DOHH2 (cell line): ENCODE results near the gene SIPA1L3.

Source experiments
- H3F3A ChIP-seq: fragments of 200-600 bp; sonication (generic), shearing (Covaris generic); 2 replicates; pipeline ENCODE4 v1.6.0; 2016; ENCODE audit warnings: antibody characterized with exemption, mild to moderate bottlenecking; ENCODE audit not compliant: control insufficient read depth, insufficient read depth
- H3K27ac ChIP-seq: fragments of 200-600 bp; sonication (generic); 2 replicates; pipeline ENCODE4 v1.5.1; 2014; ENCODE audit warnings: low read depth, mild to moderate bottlenecking, low read length, moderate library complexity
- H3K27me3 ChIP-seq: fragments of 200-600 bp; sonication (generic); 2 replicates; pipeline ENCODE4 v1.6.1; 2014; ENCODE audit warnings: mild to moderate bottlenecking, low read length, mixed read lengths; ENCODE audit not compliant: control insufficient read depth
- H3K36me3 ChIP-seq: fragments of 200-600 bp; sonication (generic); 2 replicates; pipeline ENCODE4 v1.6.1; 2014; ENCODE audit warnings: mild to moderate bottlenecking, low read length, moderate library complexity, mixed read lengths; ENCODE audit not compliant: control insufficient read depth
- H3K4me1 ChIP-seq: fragments of 200-600 bp; sonication (generic); 2 replicates; pipeline ENCODE4 v1.6.1; 2014; ENCODE audit warnings: mild to moderate bottlenecking, low read length, mixed read lengths; ENCODE audit not compliant: control insufficient read depth
- H3K4me2 ChIP-seq: fragments of 200-600 bp; sonication (generic); 2 replicates; pipeline ENCODE4 v1.6.0; 2014; ENCODE audit warnings: mild to moderate bottlenecking, low read length, moderate library complexity
- H3K4me3 ChIP-seq: fragments of 200-600 bp; sonication (generic); 2 replicates; pipeline ENCODE4 v1.5.1; 2014; ENCODE audit warnings: mild to moderate bottlenecking, low read length, mixed read lengths
- H3K79me2 ChIP-seq: fragments of 200-600 bp; sonication (generic); 2 replicates; pipeline ENCODE4 v1.6.1; 2014; ENCODE audit warnings: mild to moderate bottlenecking, low read length, mixed read lengths; ENCODE audit not compliant: control insufficient read depth
- H3K9me2 ChIP-seq: fragments of 200-600 bp; sonication (generic); replicated peaks from 2 replicates; pipeline ENCODE4 v1.6.1; 2014; ENCODE audit warnings: mild to moderate bottlenecking, low read length, mixed read lengths; ENCODE audit not compliant: control insufficient read depth
- H3K9me3 ChIP-seq: fragments of 200-600 bp; sonication (generic); 2 replicates; pipeline ENCODE4 v1.6.1; 2014; ENCODE audit warnings: antibody characterized with exemption, low read length, mixed read lengths; ENCODE audit not compliant: control insufficient read depth, insufficient read depth
- H4K20me1 ChIP-seq: fragments of 200-600 bp; sonication (generic); 2 replicates; pipeline ENCODE4 v1.6.0; 2014; ENCODE audit warnings: low read depth, mild to moderate bottlenecking, antibody characterized with exemption, low read length, moderate library complexity; ENCODE audit not compliant: control insufficient read depth, insufficient read depth
- EZH2phosphoT487 ChIP-seq: fragments of 200-600 bp; sonication (generic); IDR thresholded peaks from 2 replicates; pipeline ENCODE4 v1.6.1; 2017; ENCODE audit warnings: borderline replicate concordance, mild to moderate bottlenecking, antibody characterized with exemption, low read length, moderate library complexity, mixed read lengths
- TF ChIP-seq, protein P1 (sequence below): fragments of 200-600 bp; sonication (generic); IDR thresholded peaks from one replicate; pipeline ENCODE4 v1.5.1; 2014; ENCODE audit warnings: antibody characterized with exemption, mild to moderate bottlenecking, low read depth, low read length; ENCODE audit not compliant: poor library complexity, severe bottlenecking

SIPA1L3 gene

DNA sequence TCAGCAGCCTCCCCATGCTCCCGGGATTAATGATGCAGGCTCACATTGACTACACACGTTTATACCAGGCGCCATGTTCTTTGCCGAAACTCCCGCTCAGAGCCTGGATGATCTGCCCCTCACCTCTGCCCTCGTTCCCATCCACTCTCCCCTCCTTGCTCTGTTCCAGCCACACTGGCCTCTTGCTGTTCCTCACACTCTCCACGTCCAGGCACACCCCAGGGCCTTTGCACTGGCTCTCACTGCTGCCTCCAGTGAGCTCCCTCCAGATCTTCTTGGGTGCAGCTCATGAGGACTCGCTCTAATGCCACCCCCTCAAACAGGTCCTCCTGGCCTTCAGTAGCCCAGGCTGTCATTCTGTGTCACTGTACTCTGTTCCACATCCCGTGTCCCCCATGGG is 277.8 kb downstream of the SIPA1L3 start:
- no peak for TF ChIP-seq EZH2phosphoT487
- TF ChIP-seq, protein P1, sequence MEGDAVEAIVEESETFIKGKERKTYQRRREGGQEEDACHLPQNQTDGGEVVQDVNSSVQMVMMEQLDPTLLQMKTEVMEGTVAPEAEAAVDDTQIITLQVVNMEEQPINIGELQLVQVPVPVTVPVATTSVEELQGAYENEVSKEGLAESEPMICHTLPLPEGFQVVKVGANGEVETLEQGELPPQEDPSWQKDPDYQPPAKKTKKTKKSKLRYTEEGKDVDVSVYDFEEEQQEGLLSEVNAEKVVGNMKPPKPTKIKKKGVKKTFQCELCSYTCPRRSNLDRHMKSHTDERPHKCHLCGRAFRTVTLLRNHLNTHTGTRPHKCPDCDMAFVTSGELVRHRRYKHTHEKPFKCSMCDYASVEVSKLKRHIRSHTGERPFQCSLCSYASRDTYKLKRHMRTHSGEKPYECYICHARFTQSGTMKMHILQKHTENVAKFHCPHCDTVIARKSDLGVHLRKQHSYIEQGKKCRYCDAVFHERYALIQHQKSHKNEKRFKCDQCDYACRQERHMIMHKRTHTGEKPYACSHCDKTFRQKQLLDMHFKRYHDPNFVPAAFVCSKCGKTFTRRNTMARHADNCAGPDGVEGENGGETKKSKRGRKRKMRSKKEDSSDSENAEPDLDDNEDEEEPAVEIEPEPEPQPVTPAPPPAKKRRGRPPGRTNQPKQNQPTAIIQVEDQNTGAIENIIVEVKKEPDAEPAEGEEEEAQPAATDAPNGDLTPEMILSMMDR = no peak
- H4K20me1 ChIP-seq = no peaks in the 10 kb centered on the region
- no peaks in the 10 kb centered on the region for H3K9me2 ChIP-seq
- H3K4me1 ChIP-seq = peaks cover 13% of the 10 kb centered on the region
- H3F3A ChIP-seq = no peaks in the 10 kb centered on the region
- H3K27ac ChIP-seq = no peak overlapping the region
- H3K36me3 ChIP-seq = peaks cover 3% of the 10 kb centered on the region; the same call in 1 of the 2 replicates
- H3K27me3 ChIP-seq = no peaks in the 10 kb centered on the region
- H3K79me2 ChIP-seq = no peaks in the 10 kb centered on the region
- H3K4me3 ChIP-seq = no peak overlapping the region
- no peak overlapping the region for H3K4me2 ChIP-seq
- no peaks in the 10 kb centered on the region; the same call in 1 of the 2 replicates for H3K9me3 ChIP-seq

DNA sequence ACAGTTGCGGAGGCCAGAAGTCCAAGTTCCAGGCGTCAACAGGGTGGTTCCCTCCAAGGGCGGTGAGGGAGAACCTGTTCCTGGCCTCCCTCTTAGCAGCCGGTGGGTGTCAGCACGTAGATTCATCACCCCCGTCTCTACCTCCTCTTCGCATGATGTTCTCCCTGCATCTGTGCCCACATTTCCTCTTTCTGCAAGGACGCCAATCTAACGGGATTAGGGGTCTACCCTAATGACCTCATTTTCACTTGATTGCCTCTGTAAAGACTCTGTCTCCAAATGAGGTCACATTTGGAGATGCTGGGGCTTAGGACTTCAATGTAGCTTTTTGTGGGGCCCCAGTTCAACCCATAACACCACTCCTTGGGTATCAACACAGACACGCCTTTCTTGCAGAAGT is 278.6 kb downstream of the SIPA1L3 start:
- H3K27me3 ChIP-seq = no peaks in the 10 kb centered on the region
- no peak overlapping the region for H3K4me2 ChIP-seq
- H3K9me3 ChIP-seq = no peaks in the 10 kb centered on the region
- no peaks in the 10 kb centered on the region for H3F3A ChIP-seq
- H3K27ac ChIP-seq = no peak overlapping the region
- H3K36me3 ChIP-seq = peaks cover 3% of the 10 kb centered on the region; the same call in 1 of the 2 replicates
- no peaks in the 10 kb centered on the region for H4K20me1 ChIP-seq
- no peaks in the 10 kb centered on the region for H3K79me2 ChIP-seq
- H3K4me3 ChIP-seq = no peak overlapping the region
- TF ChIP-seq EZH2phosphoT487 = no peak
- TF ChIP-seq, protein P1 = no peak
- H3K9me2 ChIP-seq = no peaks in the 10 kb centered on the region
- peaks cover 15% of the 10 kb centered on the region for H3K4me1 ChIP-seq

DNA sequence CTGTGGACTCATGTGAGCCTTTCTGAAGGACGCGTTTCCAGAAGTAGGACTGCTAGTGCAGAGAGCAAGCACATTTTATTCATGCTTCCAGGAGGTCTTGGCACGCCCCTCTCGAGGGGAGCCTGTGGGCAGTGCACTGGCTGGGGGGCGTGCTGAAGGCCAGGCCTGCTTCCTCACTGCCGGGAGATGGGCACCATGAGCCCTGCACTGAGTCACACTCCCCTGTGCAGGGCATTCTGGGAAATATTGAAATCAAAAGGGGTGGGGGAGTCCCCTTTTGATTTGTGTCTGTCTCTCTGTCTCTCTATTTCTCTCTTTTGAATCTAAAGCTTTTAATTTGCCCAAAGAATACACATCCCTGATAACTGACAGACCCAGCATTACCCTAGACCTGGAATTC is 283.1 kb downstream of the SIPA1L3 start:
- TF ChIP-seq, protein P1 = no peak
- TF ChIP-seq EZH2phosphoT487 = no peak
- peaks cover 15% of the 10 kb centered on the region for H3K4me1 ChIP-seq
- no peaks in the 10 kb centered on the region for H3F3A ChIP-seq
- no peaks in the 10 kb centered on the region for H3K9me2 ChIP-seq
- H4K20me1 ChIP-seq = no peaks in the 10 kb centered on the region
- no peak overlapping the region for H3K4me3 ChIP-seq
- H3K9me3 ChIP-seq = no peaks in the 10 kb centered on the region
- no peaks in the 10 kb centered on the region for H3K79me2 ChIP-seq
- peaks cover 3% of the 10 kb centered on the region; the same call in 1 of the 2 replicates for H3K36me3 ChIP-seq
- no peak overlapping the region for H3K4me2 ChIP-seq
- H3K27me3 ChIP-seq = no peaks in the 10 kb centered on the region
- H3K27ac ChIP-seq = no peak overlapping the region

DNA sequence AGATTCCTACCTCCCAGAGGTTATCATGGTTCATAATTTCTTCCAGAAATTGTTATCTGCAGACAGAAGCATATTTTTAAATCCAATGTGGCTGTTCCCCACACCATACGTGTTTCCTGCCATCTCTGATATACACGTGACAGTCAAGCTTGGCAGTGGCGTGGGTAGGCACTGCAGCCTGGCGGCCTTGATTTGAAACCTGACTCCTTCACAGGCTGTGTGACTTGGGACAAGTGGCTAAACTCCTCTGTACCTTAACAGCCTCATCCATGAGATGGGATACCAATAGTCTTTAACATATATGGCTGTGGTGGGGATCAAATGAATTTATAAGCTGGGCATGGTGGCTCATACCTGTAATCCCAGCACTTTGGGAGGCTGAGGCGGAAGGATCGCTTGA is 283.8 kb downstream of the SIPA1L3 start:
- no peaks in the 10 kb centered on the region for H3K79me2 ChIP-seq
- no peak for TF ChIP-seq EZH2phosphoT487
- peaks cover 15% of the 10 kb centered on the region for H3K4me1 ChIP-seq
- no peaks in the 10 kb centered on the region for H4K20me1 ChIP-seq
- H3K27me3 ChIP-seq = no peaks in the 10 kb centered on the region
- no peaks in the 10 kb centered on the region for H3K9me3 ChIP-seq
- H3K4me2 ChIP-seq = no peak overlapping the region
- H3K27ac ChIP-seq = no peak overlapping the region
- peaks cover 3% of the 10 kb centered on the region; the same call in 1 of the 2 replicates for H3K36me3 ChIP-seq
- H3F3A ChIP-seq = no peaks in the 10 kb centered on the region
- no peak overlapping the region for H3K4me3 ChIP-seq
- H3K9me2 ChIP-seq = no peaks in the 10 kb centered on the region
